Measurements from ENCODE around the gene KLHL3. TPM values are rescaled to one million over a fixed set of nuclear protein-coding genes. Genes with fewer than 3 reads are reported as not detected.
A peak's percentile ranks its signal among the peaks of the same experiment; 100 is the strongest.

Gene KLHL3
- total RNA-seq, 2 donors from 2014 or later = 24.6 to 38.2 TPM

DNA sequence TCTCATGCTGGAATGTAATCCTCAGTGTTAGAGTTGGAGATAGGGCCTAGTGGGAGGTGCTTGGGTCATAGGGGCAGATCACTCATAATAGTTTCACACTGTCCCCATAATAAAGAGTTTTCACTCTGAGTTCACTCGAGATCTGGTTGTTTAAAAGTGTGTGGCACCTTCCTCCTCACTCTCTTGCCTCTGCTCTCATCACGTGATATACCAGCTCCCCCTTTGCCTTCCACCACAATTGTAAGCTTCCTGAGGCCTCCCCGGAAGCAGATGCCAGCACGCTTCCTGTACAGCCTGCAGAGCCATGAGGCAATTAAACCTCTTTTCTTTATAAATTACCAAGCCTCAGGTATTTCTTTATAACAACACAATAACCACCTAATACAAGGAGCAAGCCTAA is 3.8 kb upstream of the KLHL3 start:
- no peak for DNase-seq (ENCODE audit: low spot score)
- Histone ChIP-seq H3K36me3 (no peaks in the 10 kb centered on the region), H3K4me1 (peaks cover 0 to 41% of the 10 kb centered on the region in 2 donors), H3K4me3 (no peak overlapping the region), H3K9me3 (no peaks in the 10 kb centered on the region), H3K27ac (no peak overlapping the region), H3K27me3 (no peaks in the 10 kb centered on the region)
- TF ChIP-seq, protein P1, sequence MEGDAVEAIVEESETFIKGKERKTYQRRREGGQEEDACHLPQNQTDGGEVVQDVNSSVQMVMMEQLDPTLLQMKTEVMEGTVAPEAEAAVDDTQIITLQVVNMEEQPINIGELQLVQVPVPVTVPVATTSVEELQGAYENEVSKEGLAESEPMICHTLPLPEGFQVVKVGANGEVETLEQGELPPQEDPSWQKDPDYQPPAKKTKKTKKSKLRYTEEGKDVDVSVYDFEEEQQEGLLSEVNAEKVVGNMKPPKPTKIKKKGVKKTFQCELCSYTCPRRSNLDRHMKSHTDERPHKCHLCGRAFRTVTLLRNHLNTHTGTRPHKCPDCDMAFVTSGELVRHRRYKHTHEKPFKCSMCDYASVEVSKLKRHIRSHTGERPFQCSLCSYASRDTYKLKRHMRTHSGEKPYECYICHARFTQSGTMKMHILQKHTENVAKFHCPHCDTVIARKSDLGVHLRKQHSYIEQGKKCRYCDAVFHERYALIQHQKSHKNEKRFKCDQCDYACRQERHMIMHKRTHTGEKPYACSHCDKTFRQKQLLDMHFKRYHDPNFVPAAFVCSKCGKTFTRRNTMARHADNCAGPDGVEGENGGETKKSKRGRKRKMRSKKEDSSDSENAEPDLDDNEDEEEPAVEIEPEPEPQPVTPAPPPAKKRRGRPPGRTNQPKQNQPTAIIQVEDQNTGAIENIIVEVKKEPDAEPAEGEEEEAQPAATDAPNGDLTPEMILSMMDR (IDR thresholded peaks at IDR 0.05) = no peak

DNA sequence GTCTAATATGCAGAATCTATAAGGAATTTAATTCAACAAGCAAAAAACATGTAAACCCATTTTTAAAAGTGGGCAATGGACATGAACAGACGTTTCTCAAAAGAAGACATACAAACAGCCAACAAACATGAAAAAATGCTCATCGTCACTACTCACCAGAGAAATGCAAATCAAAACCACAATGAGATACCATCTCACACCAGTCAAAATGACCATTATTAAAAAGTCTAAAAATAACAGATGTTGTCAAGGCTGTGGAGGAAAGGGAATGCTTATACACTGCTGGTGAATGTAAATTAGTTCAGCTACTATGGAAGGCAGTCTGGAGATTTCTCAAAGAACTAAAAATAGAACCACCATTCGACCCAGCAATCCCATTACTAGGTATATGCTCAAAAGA is 3.1 kb upstream of the KLHL3 start:
- Histone ChIP-seq H3K9me3 (no peaks in the 10 kb centered on the region), H3K36me3 (no peaks in the 10 kb centered on the region), H3K27me3 (no peaks in the 10 kb centered on the region), H3K4me3 (no peak overlapping the region), H3K27ac (no peak overlapping the region), H3K4me1 (peaks cover 0 to 46% of the 10 kb centered on the region in 2 donors)
- TF ChIP-seq, protein P1 (IDR thresholded peaks at IDR 0.05) = no peak
- DNase-seq (ENCODE audit: low spot score) = no peak

DNA sequence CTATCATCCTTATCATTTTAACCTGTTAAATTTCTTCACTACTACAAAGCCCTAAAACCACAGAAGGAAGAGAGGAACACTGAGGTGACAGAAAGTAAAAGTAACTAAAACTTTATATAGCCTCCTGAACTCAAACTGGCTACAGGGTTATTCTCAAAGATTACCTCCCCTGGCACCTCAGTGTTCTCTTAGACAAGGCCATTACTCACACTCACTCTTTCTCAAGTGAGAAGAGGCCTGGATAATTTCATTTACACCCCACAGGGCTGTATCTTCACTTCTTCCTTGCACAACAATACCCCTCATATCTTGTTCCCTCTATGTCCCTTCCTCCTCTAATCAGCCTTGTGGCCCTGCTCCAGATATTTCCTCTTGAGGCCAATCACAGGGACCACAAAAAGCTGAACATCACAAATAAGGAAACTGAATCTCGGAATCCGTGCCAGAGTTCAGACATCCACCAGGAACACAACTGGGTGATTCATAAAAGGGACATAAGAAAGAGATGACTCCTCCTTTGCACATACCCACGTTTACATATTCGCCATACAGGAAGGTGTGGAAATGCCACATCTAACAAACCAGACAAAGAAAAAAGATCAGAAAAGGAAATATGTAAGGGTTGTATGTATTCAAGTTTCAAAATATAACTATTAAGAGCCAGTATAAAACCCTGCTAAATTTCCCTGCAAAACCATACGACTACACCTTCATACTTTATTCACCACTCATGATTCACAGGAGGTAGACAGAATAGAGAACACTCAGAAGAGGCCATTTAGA is 1.7 kb upstream of the KLHL3 start:
- Histone ChIP-seq H3K4me3 (no peak overlapping the region), H3K4me1 (peaks cover 0 to 60% of the 10 kb centered on the region in 2 donors), H3K27me3 (no peaks in the 10 kb centered on the region), H3K27ac (peak overlapping the region; percentile 75 to 86), H3K36me3 (no peaks in the 10 kb centered on the region), H3K9me3 (no peaks in the 10 kb centered on the region)
- TF ChIP-seq, protein P1 (IDR thresholded peaks at IDR 0.05) = no peak
- peak; percentile 78 for DNase-seq (ENCODE audit: low spot score)

DNA sequence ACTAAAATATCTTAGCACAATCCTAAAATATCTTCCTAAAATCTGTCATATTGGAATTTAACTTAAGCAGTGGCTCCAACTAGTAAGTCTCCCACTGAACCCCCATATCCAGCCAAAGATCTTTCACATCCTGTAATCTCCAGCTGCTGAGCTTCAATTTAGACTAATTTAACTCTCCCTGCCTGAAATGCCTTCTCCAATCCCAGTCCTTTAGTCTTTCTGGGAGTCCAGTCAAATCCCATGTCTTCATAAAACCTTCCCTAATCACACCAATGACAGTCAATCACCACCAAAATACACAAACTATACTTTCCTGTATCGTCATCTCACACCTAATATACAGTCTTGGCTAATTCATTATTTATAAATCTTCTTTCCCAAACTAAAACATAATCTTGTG is 607 bp upstream of the KLHL3 start:
- DNase-seq (ENCODE audit: low spot score) = no peak
- H3K36me3 ChIP-seq = no peaks in the 10 kb centered on the region
- no peak overlapping the region for H3K4me3 ChIP-seq
- no peaks in the 10 kb centered on the region for H3K9me3 ChIP-seq
- H3K27ac ChIP-seq = peak overlapping the region; percentile 75 to 86
- H3K4me1 ChIP-seq = peaks cover 0 to 57% of the 10 kb centered on the region in 2 donors
- H3K27me3 ChIP-seq = no peaks in the 10 kb centered on the region
- TF ChIP-seq, protein P1 (IDR thresholded peaks at IDR 0.05) = no peak

DNA sequence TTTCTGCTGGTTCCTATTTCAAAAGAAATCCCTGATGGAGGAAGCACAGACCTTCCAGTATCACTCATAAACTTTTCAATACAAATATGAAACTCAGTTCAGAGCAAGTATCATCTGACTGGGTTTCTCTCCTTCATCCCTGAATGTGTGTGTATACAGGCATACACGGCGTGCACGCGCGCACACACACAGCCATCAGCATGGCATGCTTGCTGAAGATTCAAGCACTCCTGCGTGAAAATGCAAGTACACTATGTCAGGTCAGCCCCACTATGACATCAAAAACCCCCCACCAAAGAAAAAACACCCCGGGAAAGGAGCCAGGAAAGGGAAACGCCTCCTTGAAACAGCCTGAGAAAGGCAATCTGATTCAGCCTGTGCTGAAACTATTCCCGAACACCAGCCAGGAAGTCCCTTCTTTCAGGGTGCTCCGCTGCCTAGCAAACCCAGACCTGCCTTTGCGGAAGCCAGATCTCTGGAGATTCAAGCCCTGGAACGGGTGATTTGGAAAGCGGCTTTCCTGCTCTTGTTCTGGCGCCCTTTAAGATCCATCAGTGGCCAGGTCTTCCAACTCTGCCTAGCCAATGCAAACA is 831 bp downstream of the KLHL3 start:
- no peaks in the 10 kb centered on the region for H3K36me3 ChIP-seq
- H3K27ac ChIP-seq = peak overlapping the region; percentile 75 to 86
- peak overlapping the region; percentile 50 to 57 for H3K4me3 ChIP-seq
- H3K9me3 ChIP-seq = no peaks in the 10 kb centered on the region
- H3K4me1 ChIP-seq = peaks cover 0 to 63% of the 10 kb centered on the region in 2 donors
- TF ChIP-seq, protein P1 (IDR thresholded peaks at IDR 0.05) = no peak
- no peaks in the 10 kb centered on the region for H3K27me3 ChIP-seq
- DNase-seq (ENCODE audit: low spot score) = peak; percentile 68
